Epithelial cell of esophagus (primary cell): ENCODE data around the gene BTBD17.

Experiments used
- DNase-seq: peaks from one replicate; pipeline ENCODE4 v3.0.0; 2010; ENCODE audit warnings: low read depth
- H3K4me3 ChIP-seq: 2 replicates; pipeline ENCODE4 v1.5.1; 2011; ENCODE audit warnings: mild to moderate bottlenecking, low read length, control low read depth
- CTCF ChIP-seq: IDR thresholded peaks from 2 replicates; pipeline ENCODE4 v1.5.1; 2011; ENCODE audit warnings: low read depth, mild to moderate bottlenecking, low read length, control low read depth, inconsistent platforms; ENCODE audit not compliant: insufficient read depth; ENCODE audit errors: missing control alignments

The BTBD17 gene

DNA sequence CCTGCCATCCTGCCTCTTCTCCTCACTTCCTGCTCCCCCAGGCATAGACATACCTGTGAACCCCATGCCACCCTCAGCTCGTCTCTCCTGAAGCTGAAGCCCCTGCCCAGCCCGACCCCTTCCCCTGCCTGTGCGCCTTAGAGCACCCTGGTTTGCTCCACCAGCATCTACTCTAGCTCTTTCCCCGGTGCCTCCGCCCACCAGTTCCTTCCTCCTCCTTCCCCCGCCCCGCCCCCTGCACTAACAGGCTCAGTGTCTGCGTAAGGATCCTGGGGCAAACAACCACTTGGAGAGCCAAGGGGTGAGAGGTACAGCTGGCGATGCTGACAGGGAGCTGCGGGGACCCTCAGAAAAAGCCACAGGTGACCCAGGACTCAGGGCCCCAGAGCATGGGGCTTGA is 7.6 kb upstream of the BTBD17 start:
- no peak overlapping the region for H3K4me3 ChIP-seq
- TF ChIP-seq CTCF = no peak
- DNase-seq = no peak

DNA sequence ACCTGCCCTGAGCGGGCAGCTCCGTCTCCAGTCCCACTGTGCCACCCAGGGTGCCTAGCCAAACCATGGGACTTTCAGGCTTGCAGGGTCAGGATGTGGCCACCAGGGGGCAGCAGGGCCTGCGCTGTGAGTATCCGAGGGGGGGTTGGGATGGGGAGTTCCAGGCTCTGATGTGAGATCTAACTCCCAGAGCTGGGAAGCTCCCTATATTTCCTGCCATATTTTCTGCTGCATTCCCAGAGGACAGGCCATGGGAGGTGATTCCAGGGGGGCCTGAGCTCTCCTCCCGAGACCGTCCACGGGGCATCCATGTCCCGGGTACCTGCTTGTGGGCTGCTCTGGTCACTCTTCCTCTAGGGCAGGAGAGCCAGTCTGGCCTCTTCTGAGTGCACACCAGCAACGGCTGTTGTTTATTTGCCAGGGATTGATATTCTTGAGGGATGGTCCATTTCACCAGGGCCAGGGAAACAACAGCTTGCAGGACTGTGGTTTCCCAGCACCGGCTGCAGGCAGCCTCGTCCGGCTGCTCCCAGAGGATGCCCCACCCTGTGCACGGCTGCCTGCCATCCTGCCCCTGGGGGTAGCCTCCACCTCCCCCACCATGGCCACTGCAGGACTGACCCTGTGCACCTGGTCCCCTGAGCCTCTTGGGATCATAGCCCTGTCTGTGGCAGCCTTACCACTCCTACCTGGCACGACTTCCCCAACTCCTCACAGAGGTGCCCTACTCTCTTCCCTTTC is 6.8 kb upstream of the BTBD17 start:
- no peak overlapping the region for H3K4me3 ChIP-seq
- peak; percentile 92 for TF ChIP-seq CTCF
- DNase-seq = peak; percentile 42

GRCh38 chr17:74367206-74367605 is 5.5 kb upstream of the BTBD17 start, which contains the start of gene GPR142:
Gene GPR142, plus strand, starts transcription at chr17:74367506. Its CDS starts 2,035 bp downstream, at chr17:74369541.
- no peak for TF ChIP-seq CTCF
- no peak within 1 kb of the TSS for H3K4me3 ChIP-seq

DNA sequence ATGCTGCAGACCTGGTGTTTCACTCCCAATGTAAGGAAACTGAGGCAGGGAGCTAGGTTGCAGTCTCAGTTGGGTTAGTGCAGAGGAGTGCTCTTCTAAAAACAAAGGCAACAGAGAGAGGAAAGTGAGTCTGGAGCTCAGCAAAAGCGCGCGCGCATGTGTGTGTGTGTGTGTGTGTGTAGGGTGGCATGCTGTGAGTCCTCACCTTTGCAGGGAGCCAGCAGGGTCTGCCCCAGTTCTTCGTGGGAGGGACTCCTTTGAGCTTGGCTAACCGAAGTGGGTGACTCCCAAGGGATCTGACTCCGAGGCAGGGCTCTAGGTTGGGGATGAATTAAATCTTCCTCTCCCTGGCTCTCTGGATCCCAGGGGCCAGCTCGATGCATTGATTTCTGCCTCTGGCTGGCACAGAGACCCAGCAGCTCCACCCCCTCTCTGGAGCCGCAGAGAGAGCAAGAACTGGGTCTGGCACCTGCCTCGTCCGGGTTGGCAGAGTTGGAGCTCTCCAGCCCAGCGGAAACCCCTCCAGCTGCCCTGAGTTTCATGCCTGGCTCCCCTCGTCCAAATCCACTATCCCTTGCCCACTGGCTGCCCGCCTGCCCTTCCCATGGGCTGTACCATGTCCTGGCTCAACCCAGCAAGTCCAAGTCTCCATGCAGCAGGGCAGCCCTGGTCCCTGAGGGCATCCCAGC is 1.3 kb upstream of the BTBD17 start:
- no peak for TF ChIP-seq CTCF
- no peak overlapping the region for H3K4me3 ChIP-seq
- DNase-seq = no peak

More at GRCh38 chr17:74367206-74367605, 5.5 kb upstream of the BTBD17 start, which contains the start of gene GPR142:
- DNase-seq = no peak

- no peak overlapping the region for H3K4me3 ChIP-seq
- TF ChIP-seq CTCF = no peak
- no peak for DNase-seq
These were observed 369 bp upstream of the BTBD17 start for GRCh38 chr17:74362069-74362405.

- no peak for TF ChIP-seq CTCF
- no peak for DNase-seq
- H3K4me3 ChIP-seq = no peak overlapping the region
These were observed 804 bp downstream of the BTBD17 start for GRCh38 chr17:74360899-74361229.
